Pancreas (tissue), 10 donors: ENCODE measurements around the gene CLCN6. TPM values are rescaled to one million over a fixed set of nuclear protein-coding genes. Genes with fewer than 3 reads are reported as not detected.

Experiments
- ATAC-seq, 4 donors: fragments of 200-7000 bp; cut with Tn5 transposase; one replicate each; pipeline versions ENCODE4 v1.8.0 to v1.9.1; 2020; ENCODE audit warnings: mild to moderate bottlenecking in 4 of 4, moderate library complexity in 4 of 4
- DNase-seq, 6 donors: peaks; one replicate each; pipeline ENCODE4 v3.0.0-alpha.2; 2020
- FAIRE-seq: peaks from 2 replicates; lab custom pipeline; 2012; peaks lifted over from hg19 to GRCh38; lab: Jason Lieb, UNC
- H3K27ac ChIP-seq, 4 donors: fragments of 200-600 bp; sonication (generic); 1 replicate in 3 of 4; 2 replicates in 1 of 4; pipeline versions ENCODE4 v1.5.0 to v1.8.0; 2020
- H3K27me3 ChIP-seq, 4 donors: fragments of 200-600 bp; one replicate each; pipeline ENCODE4 v1.8.0; 2021
- H3K36me3 ChIP-seq, 3 donors: fragments of 200-600 bp; sonication (generic) in 1 of 3; one replicate each; pipeline versions ENCODE4 v1.5.0 to v1.8.0; 2020 to 2021
- H3K4me1 ChIP-seq, 3 donors: fragments of 200-600 bp; one replicate each; pipeline ENCODE4 v1.8.0; 2021
- H3K4me3 ChIP-seq, 4 donors: fragments of 200-600 bp; sonication (generic) in 2 of 4; one replicate each; pipeline versions ENCODE4 v1.5.0 to v1.8.0; 2020 to 2021
- H3K9me3 ChIP-seq, 4 donors: fragments of 200-600 bp; one replicate each; pipeline ENCODE4 v1.8.0; 2021
- WGBS, 2 donors: extraction: QIAGEN DNeasy Blood & Tissue Kit; methylation state at CpG; one replicate each; pipeline ENCODE4 v1.1.7; 2013; 5-methylcytosine and 5-hydroxymethylcytosine counted together
- intact Hi-C, 3 donors: fragments of 100-400 bp; cut with DNase I; formaldehyde crosslinking; loops; one replicate each; pipeline versions ENCODE4 v1.11.1 to v1.14.2; 2022
- polyA plus RNA-seq, 2 donors: library from polyadenylated mRNA; stranded (reverse); fragments of 200-250 nt; gene quantifications; one replicate each; pipeline ENCODE4 v1.2.3, GENCODE V29; 2013
- total RNA-seq, 6 donors: library from RNA; stranded (reverse); fragmentation: NEBNext Ultra II Directional in 4 of 6; extraction: Animal tissue kit (Norgen Biotek cat#: 25700) in 4 of 6; gene quantifications; one replicate each; pipeline versions ENCODE4 v1.2.1 to v1.2.4, GENCODE V29; 2021 to 2023
- TF ChIP-seq, protein P1 (sequence below), 4 donors: fragments of 200-600 bp; sonication (generic) in 3 of 4; IDR thresholded peaks; one replicate each; pipeline versions ENCODE4 v1.5.0 to v1.8.0; 2021; ENCODE audit warnings: antibody characterized with exemption in 4 of 4
- donor health status: healthy with polysubstance abuse.
- donor health status: DM: no; HTN: no; CAD: no; lungs with moderate emphysema.
- donor health status: DM: no; HTN: no; CAD: no.
- donor health status: control.
- donor health status: control.
- donor health status: Bipolar disorder and iron deficiency.
- donor health status: DM: yes; HTN: yes; CAD: no.
- donor health status: DM: no; HTN: no; CAD: no.
- donor health status: DM: no; HTN: no; CAD: no.
- donor health status: DM: yes; HTN: yes; CAD: no.

The CLCN6 gene
- total and polyA plus RNA-seq, 8 donors, result 4.3 to 16.8 (median 7.6) TPM

DNA sequence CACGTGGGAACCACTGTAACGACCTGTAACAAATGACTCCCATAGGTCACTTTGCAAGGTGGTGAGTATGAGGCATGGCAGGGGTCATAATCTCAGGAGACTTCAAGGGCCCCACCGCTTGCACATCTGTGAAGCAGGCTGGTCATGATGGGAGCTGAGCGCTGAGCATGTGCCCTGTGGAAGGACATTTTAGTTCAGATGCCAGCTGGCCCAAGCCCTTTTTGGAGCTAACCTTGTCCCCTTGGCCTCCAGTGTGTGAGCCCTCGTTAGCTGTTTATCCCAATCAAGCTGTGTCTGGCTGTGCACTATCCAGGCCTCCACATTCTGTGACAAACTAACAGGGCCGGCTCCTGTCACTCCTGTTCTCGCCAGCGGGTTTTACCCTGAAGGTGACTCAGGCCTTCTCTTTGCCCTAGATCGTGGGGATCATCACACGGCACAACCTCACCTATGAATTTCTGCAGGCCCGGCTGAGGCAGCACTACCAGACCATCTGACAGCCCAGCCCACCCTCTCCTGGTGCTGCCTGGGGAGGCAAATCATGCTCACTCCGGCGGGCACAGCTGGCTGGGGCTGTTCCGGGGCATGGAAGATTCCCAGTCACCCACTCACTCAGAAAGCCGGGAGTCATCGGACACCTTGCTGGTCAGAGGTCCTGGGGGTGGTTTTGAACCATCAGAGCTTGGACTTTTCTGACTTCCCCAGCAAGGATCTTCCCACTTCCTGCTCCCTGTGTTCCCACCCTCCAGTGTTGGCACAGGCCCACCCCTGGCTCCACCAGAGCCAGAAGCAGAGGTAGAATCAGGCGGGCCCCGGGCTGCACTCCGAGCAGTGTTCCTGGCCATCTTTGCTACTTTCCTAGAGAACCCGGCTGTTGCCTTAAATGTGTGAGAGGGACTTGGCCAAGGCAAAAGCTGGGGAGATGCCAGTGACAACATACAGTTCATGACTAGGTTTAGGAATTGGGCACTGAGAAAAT, 34.0 kb downstream of the CLCN6 start:
- Histone ChIP-seq H3K27ac (no peak overlapping the region), H3K4me1 (no peaks in the 10 kb centered on the region), H3K27me3 (no peaks in the 10 kb centered on the region), H3K36me3 (peaks cover 8 to 72% (median 25%) of the 10 kb centered on the region in 3 donors), H3K9me3 (no peaks in the 10 kb centered on the region), H3K4me3 (no peak overlapping the region)
- intact Hi-C loops, result loop anchor here (5.0 to 10.0 kb wide), 5 partner anchors 52 to 145 kb away; partner anchors contain the start of gene MFN2 (in 1 of the 3)
- WGBS, 2 donors, result 93% methylated on average over 20 of the region's 20 CpGs
- ATAC-seq (no peak), FAIRE-seq (no peak), DNase-seq (no peak)
- TF ChIP-seq, protein P1, sequence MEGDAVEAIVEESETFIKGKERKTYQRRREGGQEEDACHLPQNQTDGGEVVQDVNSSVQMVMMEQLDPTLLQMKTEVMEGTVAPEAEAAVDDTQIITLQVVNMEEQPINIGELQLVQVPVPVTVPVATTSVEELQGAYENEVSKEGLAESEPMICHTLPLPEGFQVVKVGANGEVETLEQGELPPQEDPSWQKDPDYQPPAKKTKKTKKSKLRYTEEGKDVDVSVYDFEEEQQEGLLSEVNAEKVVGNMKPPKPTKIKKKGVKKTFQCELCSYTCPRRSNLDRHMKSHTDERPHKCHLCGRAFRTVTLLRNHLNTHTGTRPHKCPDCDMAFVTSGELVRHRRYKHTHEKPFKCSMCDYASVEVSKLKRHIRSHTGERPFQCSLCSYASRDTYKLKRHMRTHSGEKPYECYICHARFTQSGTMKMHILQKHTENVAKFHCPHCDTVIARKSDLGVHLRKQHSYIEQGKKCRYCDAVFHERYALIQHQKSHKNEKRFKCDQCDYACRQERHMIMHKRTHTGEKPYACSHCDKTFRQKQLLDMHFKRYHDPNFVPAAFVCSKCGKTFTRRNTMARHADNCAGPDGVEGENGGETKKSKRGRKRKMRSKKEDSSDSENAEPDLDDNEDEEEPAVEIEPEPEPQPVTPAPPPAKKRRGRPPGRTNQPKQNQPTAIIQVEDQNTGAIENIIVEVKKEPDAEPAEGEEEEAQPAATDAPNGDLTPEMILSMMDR (IDR thresholded peaks at IDR 0.05), result no peak

DNA sequence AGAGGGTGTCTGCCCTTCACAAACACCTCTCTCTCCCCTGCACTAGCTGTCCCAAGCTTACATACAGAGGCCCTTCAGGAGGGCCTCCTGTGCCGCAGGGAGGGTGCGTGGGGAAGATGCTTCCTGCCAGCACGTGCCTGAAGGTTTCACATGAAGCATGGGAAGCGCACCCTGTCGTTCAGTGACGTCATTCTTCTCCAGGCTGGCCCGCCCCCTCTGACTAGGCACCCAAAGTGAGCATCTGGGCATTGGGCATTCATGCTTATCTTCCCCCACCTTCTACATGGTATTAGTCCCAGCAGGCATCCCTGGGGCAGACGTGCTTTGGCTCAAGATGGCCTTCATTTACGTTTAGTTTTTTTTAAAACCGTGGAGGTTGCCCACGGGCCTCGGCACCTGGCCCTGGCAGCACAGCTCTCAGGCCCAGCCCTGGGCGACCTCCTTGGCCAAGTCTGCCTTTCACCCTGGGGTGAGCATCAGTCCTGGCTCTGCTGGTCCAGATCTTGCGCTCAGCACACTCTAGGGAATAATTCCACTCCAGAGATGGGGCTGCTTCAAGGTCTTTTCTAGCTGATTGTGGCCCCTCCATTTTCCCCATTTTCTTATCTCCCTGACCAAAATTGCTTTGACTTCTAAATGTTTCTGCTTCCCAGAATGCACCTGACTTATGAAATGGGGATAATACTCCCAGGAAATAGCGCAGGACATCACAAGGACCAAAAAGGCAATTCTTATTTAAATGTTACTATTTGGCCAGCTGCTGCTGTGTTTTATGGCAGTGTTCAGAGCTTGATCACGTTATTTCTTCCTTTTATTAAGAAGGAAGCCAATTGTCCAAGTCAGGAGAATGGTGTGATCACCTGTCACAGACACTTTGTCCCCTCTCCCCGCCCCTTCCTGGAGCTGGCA, 35.5 kb downstream of the CLCN6 start:
- TF ChIP-seq, protein P1 (IDR thresholded peaks at IDR 0.05), result no peak
- Histone ChIP-seq H3K9me3 (no peaks in the 10 kb centered on the region), H3K36me3 (peaks cover 8 to 58% (median 18%) of the 10 kb centered on the region in 3 donors), H3K27ac (no peak overlapping the region), H3K4me3 (no peak overlapping the region), H3K27me3 (no peaks in the 10 kb centered on the region), H3K4me1 (no peaks in the 10 kb centered on the region)
- no peak for ATAC-seq
- FAIRE-seq, result no peak
- intact Hi-C loops, result loop anchor here in 2 of 3 donors (5.0 to 10.0 kb wide), 2 partner anchors 51 to 53 kb away; no protein-coding TSS in a partner anchor
- WGBS, 2 donors, result 82 to 84% methylated on average over 17 of the region's 17 CpGs
- DNase-seq, result no peak

DNA sequence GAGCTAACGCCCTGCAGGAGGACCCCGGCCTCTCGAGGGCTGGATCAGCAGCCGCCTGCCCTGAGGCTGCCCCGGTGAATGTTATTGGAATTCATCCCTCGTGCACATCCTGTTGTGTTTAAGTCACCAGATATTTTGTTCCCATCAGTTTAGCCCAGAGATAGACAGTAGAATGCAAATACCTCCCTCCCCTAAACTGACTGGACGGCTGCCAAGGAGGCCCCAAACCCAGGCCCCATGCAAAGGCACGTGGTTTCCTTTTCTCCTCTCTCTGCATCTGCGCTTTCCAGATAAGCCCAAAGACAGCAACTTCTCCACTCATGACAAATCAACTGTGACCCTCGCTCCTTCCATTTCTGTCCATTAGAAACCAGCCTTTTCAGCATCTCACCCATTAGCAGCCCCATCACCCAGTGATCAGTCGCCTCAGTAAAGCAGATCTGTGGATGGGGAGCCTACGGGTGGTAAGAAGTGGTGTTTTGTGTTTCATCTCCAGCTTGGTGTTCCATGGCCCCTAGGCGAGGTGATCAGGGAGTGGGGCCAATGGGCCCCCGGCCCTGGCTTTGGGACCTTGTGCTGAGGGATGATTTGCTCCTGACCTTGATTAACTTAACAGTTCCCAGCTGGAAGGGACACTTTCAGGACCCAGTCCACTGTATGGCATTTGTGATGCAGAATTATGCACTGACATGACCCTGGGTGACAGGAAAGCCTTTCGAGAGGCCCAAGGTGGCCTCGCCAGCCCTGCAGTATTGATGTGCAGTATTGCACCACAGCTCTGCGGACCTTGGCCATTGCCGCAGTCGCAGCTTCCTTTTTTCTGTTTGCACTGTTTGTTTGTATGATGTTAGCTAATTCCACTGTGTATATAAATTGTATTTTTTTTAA, 36.4 kb downstream of the CLCN6 start:
- FAIRE-seq (no peak), ATAC-seq (no peak), DNase-seq (no peak)
- Histone ChIP-seq H3K36me3 (peaks cover 8 to 49% (median 18%) of the 10 kb centered on the region in 3 donors), H3K27me3 (no peaks in the 10 kb centered on the region), H3K4me3 (no peak overlapping the region), H3K9me3 (no peaks in the 10 kb centered on the region), H3K4me1 (no peaks in the 10 kb centered on the region), H3K27ac (no peak overlapping the region)
- 82% methylated on average over 19 of the region's 19 CpGs for WGBS, 2 donors
- intact Hi-C loops, result loop anchor here in 2 of 3 donors (5.0 to 10.0 kb wide), 2 partner anchors 50 to 52 kb away; no protein-coding TSS in a partner anchor
- TF ChIP-seq, protein P1 (IDR thresholded peaks at IDR 0.05), result no peak

DNA sequence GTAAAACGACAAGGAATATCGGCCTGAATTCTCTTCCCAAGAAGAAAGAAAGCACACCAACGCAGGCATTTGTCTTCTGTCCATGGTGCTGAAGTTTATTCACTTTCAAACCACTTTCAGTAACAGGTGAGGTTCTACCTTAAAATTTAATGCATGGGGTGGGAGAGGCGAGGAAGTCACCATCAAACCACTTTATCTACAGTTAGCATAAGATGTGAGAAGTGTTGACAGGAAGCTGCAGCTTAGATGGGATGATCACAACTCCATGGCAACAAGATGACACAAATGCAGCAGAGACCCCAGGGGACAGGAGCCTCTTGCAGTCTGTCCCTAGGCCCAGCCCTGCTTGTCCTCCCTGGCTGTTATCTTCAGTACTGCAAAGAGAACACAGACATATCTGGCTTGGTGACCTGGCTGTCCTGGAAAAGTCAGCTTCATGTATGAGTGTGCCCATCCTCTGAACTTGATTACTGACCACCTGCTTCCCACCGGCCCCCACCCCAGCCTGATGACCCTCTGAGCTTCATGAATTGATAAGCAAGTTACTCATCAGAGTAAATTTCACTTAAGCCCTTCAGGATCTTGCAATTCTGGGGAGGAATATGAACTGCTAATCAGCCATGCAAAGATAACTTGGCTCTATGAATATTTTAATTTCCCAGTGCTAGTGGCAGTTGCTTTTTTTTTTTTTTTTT, 39.8 kb downstream of the CLCN6 start:
- TF ChIP-seq, protein P1 (IDR thresholded peaks at IDR 0.05), result no peak
- Histone ChIP-seq H3K27me3 (no peaks in the 10 kb centered on the region), H3K4me3 (no peak overlapping the region), H3K4me1 (no peaks in the 10 kb centered on the region), H3K36me3 (peaks cover 0 to 17% (median 7%) of the 10 kb centered on the region in 3 donors), H3K9me3 (no peaks in the 10 kb centered on the region), H3K27ac (no peak overlapping the region)
- ATAC-seq (peak in 1 of 4 donors; percentile 30), DNase-seq (no peak), FAIRE-seq (no peak)
- intact Hi-C loops, result loop anchor here in 1 of 3 donors (10.0 kb wide), 1 partner anchor 49 kb away; no protein-coding TSS in a partner anchor
- 65 to 70% methylated on average over 5 of the region's 5 CpGs for WGBS, 2 donors
